AG04449 (cell line): ENCODE measurements around the gene EML6.

Experiments used
- CTCF ChIA-PET: fragments of 350-600 bp; formaldehyde crosslinking; extraction: SDS; loops from one replicate; lab custom pipeline; 2021; ENCODE audit warnings: antibody characterized with exemption; lab: Yijun Ruan, JAX
- POLR2A ChIA-PET: fragments of 400-600, 350-600 bp; formaldehyde crosslinking; extraction: SDS; loops from one replicate; lab custom pipeline; 2020; ENCODE audit warnings: antibody characterized with exemption, inconsistent platforms; lab: Yijun Ruan, JAX
- DNase-seq: peaks from one replicate; pipeline ENCODE4 v3.0.0-alpha.2; 2010; ENCODE audit warnings: low read depth, low spot score
- H3K4me3 ChIP-seq: 2 replicates; pipeline ENCODE4 v1.5.1; 2011; ENCODE audit warnings: low read depth, mild to moderate bottlenecking, control low read depth, low read length
- TF ChIP-seq, protein P1 (sequence below): IDR thresholded peaks from one replicate; pipeline ENCODE4 v1.5.1; 2011; ENCODE audit warnings: mild to moderate bottlenecking, moderate library complexity, low read length, control low read depth, inconsistent platforms; ENCODE audit not compliant: insufficient read depth; ENCODE audit errors: missing control alignments

Gene EML6

DNA sequence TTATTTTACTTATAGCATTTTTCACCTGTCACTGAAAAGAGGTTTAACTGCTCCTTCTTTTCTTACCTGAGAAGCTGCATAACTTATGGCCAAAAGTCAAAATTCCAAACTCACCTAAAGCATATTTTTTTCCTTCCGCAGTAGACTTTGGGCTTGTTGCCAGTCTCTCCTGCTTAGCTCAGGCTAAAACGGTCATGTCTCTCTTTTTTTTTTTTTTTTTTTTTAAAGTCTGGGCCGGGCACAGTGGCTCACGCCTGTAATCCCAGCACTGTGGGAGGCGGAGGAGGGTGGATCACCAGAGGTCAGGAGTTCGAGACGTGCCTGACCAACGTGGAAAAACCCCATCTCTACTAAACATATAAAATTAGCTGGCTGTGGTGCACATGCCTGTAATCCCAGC, 213.3 kb downstream of the EML6 start:
- DNase-seq: no peak
- ChIA-PET POLR2A (no interaction called here), CTCF (interaction anchor here (0.7 kb wide), 1 partner anchor 37 kb away, joined by 3 read pairs; no protein-coding TSS in a partner anchor)
- TF ChIP-seq, protein P1, sequence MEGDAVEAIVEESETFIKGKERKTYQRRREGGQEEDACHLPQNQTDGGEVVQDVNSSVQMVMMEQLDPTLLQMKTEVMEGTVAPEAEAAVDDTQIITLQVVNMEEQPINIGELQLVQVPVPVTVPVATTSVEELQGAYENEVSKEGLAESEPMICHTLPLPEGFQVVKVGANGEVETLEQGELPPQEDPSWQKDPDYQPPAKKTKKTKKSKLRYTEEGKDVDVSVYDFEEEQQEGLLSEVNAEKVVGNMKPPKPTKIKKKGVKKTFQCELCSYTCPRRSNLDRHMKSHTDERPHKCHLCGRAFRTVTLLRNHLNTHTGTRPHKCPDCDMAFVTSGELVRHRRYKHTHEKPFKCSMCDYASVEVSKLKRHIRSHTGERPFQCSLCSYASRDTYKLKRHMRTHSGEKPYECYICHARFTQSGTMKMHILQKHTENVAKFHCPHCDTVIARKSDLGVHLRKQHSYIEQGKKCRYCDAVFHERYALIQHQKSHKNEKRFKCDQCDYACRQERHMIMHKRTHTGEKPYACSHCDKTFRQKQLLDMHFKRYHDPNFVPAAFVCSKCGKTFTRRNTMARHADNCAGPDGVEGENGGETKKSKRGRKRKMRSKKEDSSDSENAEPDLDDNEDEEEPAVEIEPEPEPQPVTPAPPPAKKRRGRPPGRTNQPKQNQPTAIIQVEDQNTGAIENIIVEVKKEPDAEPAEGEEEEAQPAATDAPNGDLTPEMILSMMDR: no peak
- no peak overlapping the region for H3K4me3 ChIP-seq

DNA sequence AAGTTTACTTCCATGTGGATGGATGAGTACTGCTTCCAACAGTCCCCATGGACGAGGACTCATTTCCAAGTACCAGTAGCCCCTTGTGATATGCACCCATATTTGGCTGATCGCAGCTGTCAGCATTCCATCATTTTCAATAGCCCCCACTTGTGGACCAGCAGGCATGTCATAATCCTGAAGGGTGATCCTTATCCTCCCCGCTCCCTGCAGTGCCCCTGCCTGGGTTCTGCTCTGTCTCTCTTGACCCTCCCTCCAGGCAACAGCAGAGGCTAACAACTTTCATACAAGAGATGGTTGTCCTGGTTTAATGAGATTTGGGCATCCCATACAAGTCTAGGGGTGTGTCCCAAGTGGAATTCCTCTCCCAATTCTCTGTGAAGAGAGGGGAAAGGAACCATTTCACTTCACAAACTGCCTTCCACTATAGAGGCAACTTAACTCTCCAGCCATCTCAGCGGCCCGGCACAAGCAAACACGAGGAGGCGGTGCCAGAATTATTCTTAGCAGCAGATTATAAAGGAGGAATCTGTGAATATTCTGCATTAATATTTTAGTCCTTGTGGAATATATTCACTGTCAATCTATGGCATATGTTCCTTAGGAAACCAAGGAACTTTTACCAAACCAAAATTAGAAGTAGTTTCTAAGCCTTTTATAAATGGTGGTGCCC, 216.1 kb downstream of the EML6 start:
- POLR2A ChIA-PET: no interaction called here
- CTCF ChIA-PET: no interaction called here
- DNase-seq: no peak
- H3K4me3 ChIP-seq: no peak overlapping the region
- TF ChIP-seq, protein P1: no peak

- TF ChIP-seq, protein P1: no peak
- H3K4me3 ChIP-seq: no peak overlapping the region
- no peak for DNase-seq
- ChIA-PET CTCF (no interaction called here), POLR2A (no interaction called here)
These were observed 217.3 kb downstream of the EML6 start for GRCh38 chr2:54940723-54941122.

DNA sequence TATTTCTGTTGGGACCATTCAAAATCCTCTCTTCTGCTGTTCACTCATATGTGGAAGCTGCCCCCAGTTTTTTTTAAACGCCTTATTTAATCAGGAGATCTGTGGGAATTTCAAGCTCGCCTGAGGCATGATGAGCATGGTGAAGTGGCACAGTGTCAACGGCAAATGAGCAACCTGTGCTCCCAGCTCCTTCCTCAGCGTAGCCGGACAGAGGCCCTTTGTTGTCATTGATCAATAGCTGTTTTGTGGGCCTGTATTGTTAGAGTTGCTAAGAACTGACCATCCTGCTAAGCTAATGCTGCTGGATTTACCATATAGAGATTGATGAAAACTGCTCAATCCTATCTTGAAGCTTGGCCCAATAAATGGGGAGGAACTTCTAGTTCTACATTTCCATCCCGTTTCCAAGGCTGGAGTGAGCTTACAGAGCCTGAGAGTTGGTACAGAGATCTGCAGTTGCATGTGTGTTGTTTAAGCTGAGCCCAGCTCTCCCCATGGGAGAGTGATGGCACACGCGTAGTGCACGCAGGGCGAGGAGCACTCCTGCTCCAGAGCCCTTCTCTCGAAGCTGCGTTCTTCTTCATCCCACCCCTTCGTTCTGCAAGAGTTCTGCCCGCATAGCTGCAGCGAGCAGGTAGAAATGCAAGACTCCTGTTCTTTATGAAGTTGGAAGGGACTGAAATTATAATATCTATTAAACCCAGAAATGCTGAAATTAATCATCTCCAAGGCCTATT, 218.0 kb downstream of the EML6 start:
- CTCF ChIA-PET: no interaction called here
- DNase-seq: no peak
- TF ChIP-seq, protein P1: no peak
- H3K4me3 ChIP-seq: no peak overlapping the region
- POLR2A ChIA-PET: no interaction called here

DNA sequence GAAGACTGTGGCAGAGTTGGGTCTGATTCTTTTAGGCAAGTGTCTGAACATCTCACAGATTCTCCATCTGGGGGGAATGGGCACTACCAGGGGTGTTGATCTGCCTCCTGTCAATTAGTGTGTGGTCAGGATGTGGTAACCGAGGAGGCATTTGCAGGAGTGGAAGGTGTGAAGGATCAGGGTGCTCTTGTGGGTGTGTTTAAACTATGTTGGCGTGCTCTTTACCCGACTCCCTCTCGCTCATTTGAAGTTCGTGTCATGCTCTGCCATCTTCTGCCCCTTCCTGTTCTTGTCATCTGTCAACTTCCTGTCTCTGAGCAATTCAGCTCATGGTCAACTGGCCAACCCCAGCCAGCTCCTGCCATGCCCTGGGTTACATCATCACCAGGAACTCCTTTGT, 218.9 kb downstream of the EML6 start:
- DNase-seq: no peak
- CTCF ChIA-PET: no interaction called here

More for the DNA sequence above, 218.9 kb downstream of the EML6 start:
- no peak overlapping the region for H3K4me3 ChIP-seq
- POLR2A ChIA-PET: no interaction called here
- TF ChIP-seq, protein P1: no peak
